H9 (cell line): Measurements from ENCODE around the gene STK24. TPM values are rescaled to one million over a fixed set of nuclear protein-coding genes. Genes with fewer than 3 reads are reported as not detected.
A peak's percentile ranks its signal among the peaks of the same experiment; 100 is the strongest.

Experiments
- DNase-seq: peaks from one replicate; pipeline ENCODE4 v3.0.0-alpha.2; 2017
- H2AFZ ChIP-seq: one replicate; pipeline ENCODE4 v1.6.1; 2013; ENCODE audit warnings: mild to moderate bottlenecking, low read length, control low read depth, moderate library complexity
- H2AK5ac ChIP-seq: 2 replicates; pipeline ENCODE4 v1.6.1; 2013; ENCODE audit warnings: low read length, control low read depth, mixed read lengths; ENCODE audit not compliant: insufficient read length
- H2BK120ac ChIP-seq: one replicate; pipeline ENCODE4 v1.6.1; 2013; ENCODE audit warnings: low read depth, mild to moderate bottlenecking, low read length, control low read depth, inconsistent platforms; ENCODE audit not compliant: poor library complexity, severe bottlenecking
- H2BK12ac ChIP-seq: 2 replicates; pipeline ENCODE4 v1.6.1; 2013; ENCODE audit warnings: low read length, control low read depth, mixed read lengths, low read depth; ENCODE audit not compliant: insufficient read length
- H2BK15ac ChIP-seq: 2 replicates; pipeline ENCODE4 v1.6.1; 2013; ENCODE audit warnings: low read depth, low read length, control low read depth
- H2BK20ac ChIP-seq: one replicate; pipeline ENCODE4 v1.6.1; 2013; ENCODE audit warnings: low read depth, mild to moderate bottlenecking, low read length, control low read depth, inconsistent platforms; ENCODE audit not compliant: poor library complexity, severe bottlenecking
- H2BK5ac ChIP-seq: 2 replicates; pipeline ENCODE4 v1.6.1; 2013; ENCODE audit warnings: low read length, control low read depth, mixed read lengths; ENCODE audit not compliant: insufficient read length
- H3K14ac ChIP-seq: 2 replicates; pipeline ENCODE4 v1.6.1; 2013; ENCODE audit warnings: low read length, control low read depth; ENCODE audit not compliant: insufficient read depth
- H3K18ac ChIP-seq: 2 replicates; pipeline ENCODE4 v1.6.1; 2013; ENCODE audit warnings: low read depth, mild to moderate bottlenecking, mixed read lengths, low read length, control low read depth; ENCODE audit not compliant: insufficient read length
- H3K23ac ChIP-seq: 2 replicates; pipeline ENCODE4 v1.6.1; 2013; ENCODE audit warnings: low read length, control low read depth, mixed read lengths, low read depth; ENCODE audit not compliant: insufficient read length
- H3K23me2 ChIP-seq: 2 replicates; pipeline ENCODE4 v1.6.1; 2013; ENCODE audit warnings: low read depth, mild to moderate bottlenecking, mixed read lengths, low read length, control low read depth; ENCODE audit not compliant: insufficient read length, poor library complexity, severe bottlenecking
- H3K27ac ChIP-seq: 2 replicates; pipeline ENCODE4 v1.5.1; 2013; ENCODE audit warnings: low read length, control low read depth, mixed read lengths, low read depth; ENCODE audit not compliant: insufficient read length
- H3K27me3 ChIP-seq: 2 replicates; pipeline ENCODE4 v1.6.1; 2013; ENCODE audit warnings: low read length, control low read depth, inconsistent platforms; ENCODE audit not compliant: insufficient read depth
- H3K4ac ChIP-seq: 2 replicates; pipeline ENCODE4 v1.6.1; 2013; ENCODE audit warnings: low read depth, mild to moderate bottlenecking, control low read depth, inconsistent platforms, low read length, moderate library complexity
- H3K4me1 ChIP-seq: 2 replicates; pipeline ENCODE4 v1.6.1; 2013; ENCODE audit warnings: low read length, control low read depth, inconsistent platforms; ENCODE audit not compliant: insufficient read depth
- H3K4me2 ChIP-seq: 2 replicates; pipeline ENCODE4 v1.6.1; 2013; ENCODE audit warnings: low read length, control low read depth, mixed read lengths; ENCODE audit not compliant: insufficient read length, insufficient read depth
- H3K56ac ChIP-seq: 2 replicates; pipeline ENCODE4 v1.6.1; 2013; ENCODE audit warnings: low read depth, mild to moderate bottlenecking, mixed read lengths, low read length, control low read depth; ENCODE audit not compliant: insufficient read length
- H3K79me1 ChIP-seq: 2 replicates; pipeline ENCODE4 v1.6.1; 2013; ENCODE audit warnings: low read depth, mild to moderate bottlenecking, moderate library complexity, low read length, control low read depth, inconsistent platforms; ENCODE audit not compliant: insufficient read depth, poor library complexity, severe bottlenecking
- H3K79me2 ChIP-seq: 2 replicates; pipeline ENCODE4 v1.6.1; 2013; ENCODE audit warnings: low read length, control low read depth, inconsistent platforms; ENCODE audit not compliant: insufficient read depth
- H3K9ac ChIP-seq: 2 replicates; pipeline ENCODE4 v1.6.1; 2013; ENCODE audit warnings: low read length, control low read depth, mixed read lengths; ENCODE audit not compliant: insufficient read length; ENCODE audit errors: extremely low read depth
- H3K9me3 ChIP-seq: one replicate; pipeline ENCODE4 v1.6.1; 2013; ENCODE audit warnings: low read depth, low read length, inconsistent platforms; ENCODE audit not compliant: control insufficient read depth
- H3T11ph ChIP-seq: one replicate; pipeline ENCODE4 v1.6.1; 2013; ENCODE audit warnings: mild to moderate bottlenecking, low read length, control low read depth, inconsistent platforms
- H4K20me1 ChIP-seq: one replicate; pipeline ENCODE4 v1.6.1; 2013; ENCODE audit not compliant: control insufficient read depth, insufficient read length, insufficient read depth
- H4K5ac ChIP-seq: 2 replicates; pipeline ENCODE4 v1.6.1; 2013; ENCODE audit warnings: low read depth, mild to moderate bottlenecking, mixed read lengths, low read length, control low read depth; ENCODE audit not compliant: insufficient read length
- H4K8ac ChIP-seq: replicated peaks from 2 replicates; pipeline ENCODE4 v1.6.1; 2013; ENCODE audit warnings: low read length, control low read depth, mixed read lengths, low read depth; ENCODE audit not compliant: insufficient read length
- H4K91ac ChIP-seq: 2 replicates; pipeline ENCODE4 v1.6.1; 2013; ENCODE audit warnings: low read depth, mild to moderate bottlenecking, moderate library complexity, mixed read lengths, low read length, control low read depth; ENCODE audit not compliant: insufficient read length
- H3K27ac Mint-ChIP-seq, 3 experiments: 2 replicates in 2 of 3; 3 replicates in 1 of 3; pipeline ENCODE4 v1.8.0; 2020 to 2021; ENCODE audit warnings: mixed read lengths in 3 of 3, mild to moderate bottlenecking in 1 of 3, moderate library complexity in 1 of 3
- H3K27me3 Mint-ChIP-seq: 2 replicates; pipeline ENCODE4 v1.8.0; 2021; ENCODE audit warnings: low read depth, mild to moderate bottlenecking, moderate library complexity, mixed read lengths
- H3K36me3 Mint-ChIP-seq, 3 experiments: 2 replicates in 2 of 3; 3 replicates in 1 of 3; pipeline ENCODE4 v1.8.0; 2020 to 2021; ENCODE audit warnings: low read depth in 3 of 3, mixed read lengths in 3 of 3; ENCODE audit not compliant: insufficient read depth in 1 of 3
- H3K4me1 Mint-ChIP-seq, 2 experiments: 2 replicates each; pipeline ENCODE4 v1.8.0; 2020; ENCODE audit warnings: mixed read lengths in 2 of 2
- H3K4me3 Mint-ChIP-seq, 2 experiments: 2 replicates in 1 of 2; 3 replicates in 1 of 2; pipeline ENCODE4 v1.8.0; 2020 to 2021; ENCODE audit warnings: mild to moderate bottlenecking in 2 of 2, mixed read lengths in 2 of 2, moderate library complexity in 1 of 2
- H3K9me3 Mint-ChIP-seq, 2 experiments: 2 replicates in 1 of 2; 3 replicates in 1 of 2; pipeline ENCODE4 v1.8.0; 2020; ENCODE audit warnings: mild to moderate bottlenecking in 2 of 2, mixed read lengths in 2 of 2, moderate library complexity in 1 of 2
- CTCF ChIP-seq: fragments of 200-600 bp; sonication (generic); conservative IDR thresholded peaks from 3 replicates; pipeline ENCODE4 v1.8.0; 2021; ENCODE audit warnings: antibody characterized with exemption, mild to moderate bottlenecking
- WGBS: extraction: QIAGEN DNeasy Blood & Tissue Kit; methylation state at CpG from one replicate; pipeline ENCODE4 v1.1.7; 2013; ENCODE audit warnings: missing lambda C conversion rate, low lambda C conversion rate, mixed read lengths; ENCODE audit not compliant: insufficient read length; ENCODE audit errors: extremely low coverage; 5-methylcytosine and 5-hydroxymethylcytosine counted together
- total RNA-seq: library from RNA; stranded (reverse); gene quantifications from 2 replicates; pipeline ENCODE4 v1.2.1, GENCODE V29; 2021

STK24 gene
- total RNA-seq, 1 experiment from 2014 or later, result 134 TPM

DNA sequence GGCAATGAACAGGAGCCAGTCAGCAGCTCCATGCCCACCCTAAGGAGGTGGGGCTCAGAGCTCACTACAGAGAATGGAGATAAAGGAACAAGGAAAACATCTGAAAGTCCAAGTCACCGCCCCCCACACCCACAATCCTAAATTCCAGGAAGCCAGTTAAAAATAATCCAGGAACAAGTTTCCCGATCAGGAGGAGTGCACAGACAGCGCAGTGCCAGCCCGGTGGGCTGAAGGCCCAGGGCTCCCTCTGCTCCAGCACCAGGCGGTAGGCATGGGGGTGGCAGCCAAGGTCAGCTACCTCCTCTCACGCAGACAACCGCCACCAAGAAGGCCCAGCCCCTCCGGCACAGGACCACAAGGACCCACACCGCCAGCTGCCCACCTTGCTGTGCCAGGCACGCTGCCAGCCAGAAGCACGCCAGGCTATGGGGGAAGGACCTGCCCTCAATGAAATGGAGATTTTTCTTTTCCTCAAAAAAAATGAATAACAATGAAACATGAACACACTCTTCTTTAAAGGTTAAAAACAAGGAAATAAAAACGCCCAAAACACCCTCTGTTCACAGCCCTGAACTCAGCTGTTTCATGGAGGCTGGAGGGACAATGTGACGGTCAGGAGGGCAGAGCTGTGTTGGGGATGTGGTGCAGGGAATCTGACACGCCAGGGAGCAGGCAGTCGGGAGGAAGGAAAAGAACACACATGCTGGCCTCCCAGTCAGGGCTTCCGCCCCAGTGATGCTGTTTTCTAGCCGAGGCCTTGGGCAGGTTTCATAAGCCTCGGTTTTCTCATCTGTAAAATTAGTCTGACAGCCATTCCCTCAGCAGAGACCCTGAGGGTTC is 11.0 kb downstream of the STK24 start:
- Histone ChIP-seq H3K23me2 (peaks cover 2% of the 10 kb centered on the region), H3K14ac (peak overlapping the region; percentile 12; the same call in 1 of the 2 replicates), H3T11ph (no peak overlapping the region), H3K9ac (no peak overlapping the region), H2AK5ac (no peak overlapping the region), H3K18ac (no peak overlapping the region), H3K79me1 (peaks cover 10% of the 10 kb centered on the region), H4K5ac (no peak overlapping the region), H2AFZ (no peak overlapping the region), H3K4me1 (peaks cover 25% of the 10 kb centered on the region; the same call in 1 of the 2 replicates), H3K23ac (no peak overlapping the region), H3K27me3 (no peaks in the 10 kb centered on the region), H2BK20ac (no peak overlapping the region), H3K79me2 (peaks cover 68% of the 10 kb centered on the region; the same call in 1 of the 2 replicates), H3K4me2 (no peak overlapping the region), H3K56ac (no peak overlapping the region), H4K20me1 (no peaks in the 10 kb centered on the region), H2BK15ac (no peak overlapping the region), H3K4ac (no peak overlapping the region), H4K8ac (no peak overlapping the region), H2BK120ac (no peak overlapping the region), H2BK5ac (no peak overlapping the region), H3K27ac (no peak overlapping the region), H3K9me3 (no peaks in the 10 kb centered on the region), H2BK12ac (no peak overlapping the region), H4K91ac (no peak overlapping the region)
- Mint-ChIP-seq H3K27ac (peak overlapping the region; percentile 61 to 94 (median 70); a peak in 5 of 7 replicates), H3K9me3 (no peaks in the 10 kb centered on the region; a peak in 1 of 5 replicates), H3K27me3 (no peaks in the 10 kb centered on the region), H3K36me3 (peaks cover 6 to 25% (median 13%) of the 10 kb centered on the region in 3 experiments), H3K4me3 (no peak overlapping the region), H3K4me1 (peaks cover 81 to 84% of the 10 kb centered on the region in 2 experiments)
- DNase-seq, result no peak
- WGBS, result no CpG with 5 or more reads among the region's 18 CpGs
- no peak for TF ChIP-seq CTCF
